GM10248 (cell line): ENCODE results near the gene HID1.

Source experiments
- CTCF ChIA-PET: fragments of 300-600 bp; sonication (Branson Sonifier 250); formaldehyde crosslinking; extraction: SDS; loops from one replicate; lab custom pipeline; 2021; ENCODE audit warnings: antibody characterized with exemption; lab: Yijun Ruan, JAX
- POLR2A ChIA-PET: fragments of 350-650 bp; sonication (Branson Sonifier 250); formaldehyde crosslinking; extraction: SDS; loops from one replicate; lab custom pipeline; 2020; ENCODE audit warnings: antibody characterized with exemption; lab: Yijun Ruan, JAX
- DNase-seq: peaks from one replicate; pipeline ENCODE4 v3.0.0; 2012; ENCODE audit errors: extremely low spot score
- TF ChIP-seq, protein P1 (sequence below): IDR thresholded peaks from 2 replicates; pipeline ENCODE4 v1.5.1; 2012; ENCODE audit warnings: mild to moderate bottlenecking, low read depth; ENCODE audit errors: extremely low read depth, missing control alignments, control extremely low read depth

Gene HID1

DNA sequence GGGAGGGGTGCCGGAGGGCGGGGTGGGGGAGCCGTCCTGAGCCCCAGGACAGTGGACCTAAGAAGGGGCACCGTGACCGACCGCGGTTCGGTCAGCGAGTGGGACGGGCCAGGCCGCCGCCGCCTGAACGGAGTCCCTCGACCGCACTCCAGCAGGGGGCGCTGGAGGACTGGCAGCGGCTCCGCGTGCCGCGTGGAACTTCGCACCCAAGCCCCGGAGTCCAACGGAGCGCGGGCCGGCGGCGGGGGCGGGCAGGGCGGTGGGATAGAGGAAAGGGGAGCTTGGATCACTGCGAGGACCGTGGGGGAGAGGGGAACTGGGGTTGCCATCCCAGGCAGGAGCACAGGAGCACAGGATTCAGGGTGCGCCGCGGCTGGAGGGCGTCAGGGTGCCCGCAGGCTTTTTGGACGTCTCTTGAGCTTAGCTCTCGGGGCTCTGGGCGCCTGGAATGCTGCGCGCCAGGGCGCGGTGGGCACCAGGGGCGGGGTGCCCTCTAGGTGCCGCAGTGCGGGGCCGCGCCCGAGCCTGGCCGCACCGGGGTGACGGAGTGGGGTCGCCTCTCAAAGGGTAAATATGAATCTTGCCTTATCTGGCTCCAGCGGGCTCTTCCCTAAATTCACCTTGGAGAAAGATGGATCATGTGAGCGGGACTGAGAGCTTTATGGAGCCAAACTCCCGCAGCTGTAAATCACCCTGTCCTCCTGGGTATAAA is 48.9 kb downstream of the HID1 start:
- TF ChIP-seq, protein P1, sequence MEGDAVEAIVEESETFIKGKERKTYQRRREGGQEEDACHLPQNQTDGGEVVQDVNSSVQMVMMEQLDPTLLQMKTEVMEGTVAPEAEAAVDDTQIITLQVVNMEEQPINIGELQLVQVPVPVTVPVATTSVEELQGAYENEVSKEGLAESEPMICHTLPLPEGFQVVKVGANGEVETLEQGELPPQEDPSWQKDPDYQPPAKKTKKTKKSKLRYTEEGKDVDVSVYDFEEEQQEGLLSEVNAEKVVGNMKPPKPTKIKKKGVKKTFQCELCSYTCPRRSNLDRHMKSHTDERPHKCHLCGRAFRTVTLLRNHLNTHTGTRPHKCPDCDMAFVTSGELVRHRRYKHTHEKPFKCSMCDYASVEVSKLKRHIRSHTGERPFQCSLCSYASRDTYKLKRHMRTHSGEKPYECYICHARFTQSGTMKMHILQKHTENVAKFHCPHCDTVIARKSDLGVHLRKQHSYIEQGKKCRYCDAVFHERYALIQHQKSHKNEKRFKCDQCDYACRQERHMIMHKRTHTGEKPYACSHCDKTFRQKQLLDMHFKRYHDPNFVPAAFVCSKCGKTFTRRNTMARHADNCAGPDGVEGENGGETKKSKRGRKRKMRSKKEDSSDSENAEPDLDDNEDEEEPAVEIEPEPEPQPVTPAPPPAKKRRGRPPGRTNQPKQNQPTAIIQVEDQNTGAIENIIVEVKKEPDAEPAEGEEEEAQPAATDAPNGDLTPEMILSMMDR = peak; percentile 89
- POLR2A ChIA-PET = no interaction called here
- DNase-seq = peak; percentile 87
- CTCF ChIA-PET = interaction anchor here (0.8 to 17.8 kb wide), 22 partner anchors 10 to 278 kb away, joined by 3 to 390 read pairs (median 3); no protein-coding TSS in a partner anchor

DNA sequence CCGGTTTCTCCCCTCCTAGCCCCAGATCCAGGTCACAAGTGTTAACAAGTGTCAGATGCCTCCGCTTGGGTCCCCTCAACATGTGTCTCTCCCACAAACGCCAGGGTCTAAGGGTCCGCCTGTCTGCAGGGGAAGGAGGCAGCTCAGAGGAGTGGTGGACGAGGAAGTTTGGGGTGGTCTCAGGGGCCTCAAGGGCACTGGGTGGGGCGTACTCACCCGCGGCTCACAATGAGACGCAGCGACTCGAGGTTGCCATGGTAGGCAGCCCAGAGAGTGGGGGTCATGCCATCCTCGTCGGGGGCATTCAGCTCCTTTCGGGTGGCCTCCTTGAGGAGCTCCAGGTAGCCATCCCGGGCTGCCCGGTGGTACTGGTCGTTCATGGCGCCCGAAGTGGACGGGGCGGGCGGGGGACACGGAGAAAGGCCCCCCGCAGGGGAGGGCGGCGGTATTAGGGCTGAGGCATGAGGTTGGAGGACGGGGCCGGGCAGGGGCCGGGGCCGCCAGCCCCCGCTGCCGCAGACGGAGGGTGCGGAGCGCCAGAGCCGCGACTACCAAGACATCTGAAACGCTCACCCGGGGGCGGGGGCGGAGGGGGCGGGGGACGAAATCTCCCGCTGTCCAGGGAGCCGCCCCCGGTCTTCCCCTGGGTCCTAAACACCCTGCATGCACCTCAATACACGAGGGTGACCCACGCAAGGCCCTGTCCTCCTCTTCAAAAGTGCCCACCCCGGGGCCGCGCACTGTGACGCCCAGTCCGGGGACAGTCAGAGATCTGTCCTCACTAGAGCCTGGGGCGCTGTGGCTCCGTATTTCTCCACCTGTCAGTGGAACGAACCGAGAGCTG is 49.6 kb downstream of the HID1 start, which contains the start of gene USH1G:
USH1G (minus strand) TSS at position 562 of the 844 bp plus-strand sequence; CDS start at position 380, 182 bp downstream.
- ChIA-PET CTCF (interaction anchor here (0.9 to 17.8 kb wide), 14 partner anchors 9 to 279 kb away, joined by 3 to 390 read pairs (median 4); no protein-coding TSS in a partner anchor), POLR2A (no interaction called here)
- TF ChIP-seq, protein P1 = no peak
- peak; percentile 60 for DNase-seq

DNA sequence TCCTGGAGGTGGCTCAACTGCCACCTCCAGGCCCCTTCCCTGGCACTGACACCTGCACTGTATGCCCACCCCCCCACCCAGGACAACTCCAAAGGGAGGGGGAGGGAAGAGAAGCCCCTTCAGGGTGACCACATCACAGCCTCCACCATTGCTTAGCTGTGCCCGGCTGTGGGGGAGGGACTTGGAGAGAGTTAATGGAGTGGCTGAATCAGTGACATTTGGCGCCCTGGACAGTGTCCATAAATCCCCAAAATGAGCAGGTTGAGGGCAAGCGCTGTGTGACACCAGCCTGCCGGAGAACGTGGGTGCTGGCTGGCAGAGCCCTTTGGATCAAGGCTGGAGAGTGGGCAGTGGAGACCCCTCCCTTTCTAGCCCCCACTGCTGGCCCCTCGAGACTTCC is 50.4 kb downstream of the HID1 start:
- TF ChIP-seq, protein P1 = no peak
- POLR2A ChIA-PET = no interaction called here

DNA sequence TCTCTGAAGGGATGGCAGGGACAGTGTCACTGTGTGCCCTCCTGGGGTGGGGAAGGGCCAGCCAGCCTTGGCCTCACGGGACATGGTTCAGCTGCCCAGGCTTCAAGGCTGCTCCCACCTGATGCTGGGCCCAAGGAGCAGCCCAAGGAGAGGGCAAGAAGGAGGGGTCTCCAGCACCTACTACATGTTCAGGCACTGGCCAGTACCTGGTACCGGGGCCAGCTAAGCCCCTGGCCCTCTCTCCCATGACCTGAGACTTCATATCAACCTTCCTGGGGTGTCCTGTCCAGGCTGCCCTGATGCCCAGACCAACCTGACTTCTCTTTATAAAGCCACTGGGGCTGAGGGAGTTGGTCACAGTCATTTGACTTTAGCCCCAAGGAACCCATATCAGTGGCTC is 50.8 kb downstream of the HID1 start:
- POLR2A ChIA-PET = no interaction called here
- TF ChIP-seq, protein P1 = no peak
- CTCF ChIA-PET = interaction anchor here (0.9 to 17.8 kb wide), 4 partner anchors 37 to 280 kb away, joined by 3 to 390 read pairs (median 5); partner anchors contain the start of gene MRPL58
- DNase-seq = no peak

More for the DNA sequence above, 50.4 kb downstream of the HID1 start:
- CTCF ChIA-PET = interaction anchor here (1.0 to 17.8 kb wide), 5 partner anchors 25 to 185 kb away, joined by 3 to 390 read pairs (median 4); no protein-coding TSS in a partner anchor
- no peak for DNase-seq

DNA sequence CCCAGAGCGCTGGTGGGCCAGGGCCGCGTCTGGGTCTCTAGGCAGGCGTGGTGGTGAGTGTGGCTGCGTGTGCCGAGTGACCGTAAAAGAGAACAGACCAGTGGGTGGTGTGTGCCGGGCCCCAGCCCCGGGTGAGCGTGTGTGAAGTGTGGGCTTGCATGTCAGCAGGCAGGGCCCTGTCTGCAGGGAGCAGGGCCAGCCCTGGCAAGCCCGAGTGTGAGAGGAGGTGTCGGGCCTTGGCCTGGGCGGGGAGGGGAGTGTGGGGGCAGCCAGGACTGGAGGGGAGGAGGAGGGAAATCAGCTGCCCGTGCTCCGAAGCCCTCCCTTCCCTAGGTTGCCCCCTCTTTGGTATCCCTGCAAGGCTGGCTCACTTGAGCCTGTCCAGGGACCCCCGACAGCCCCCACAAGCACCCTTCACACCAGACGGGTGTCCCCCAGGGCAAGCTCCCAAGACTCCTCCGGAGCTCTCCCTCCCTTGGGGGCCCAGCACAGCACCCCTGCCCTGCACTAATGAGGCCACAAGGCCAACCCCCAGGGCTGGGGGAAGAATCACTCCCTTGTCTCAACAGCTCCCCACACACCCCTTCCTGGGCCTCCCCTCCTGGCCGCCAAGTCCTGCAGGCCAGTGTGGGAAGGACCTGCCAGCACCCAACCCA is 51.4 kb downstream of the HID1 start:
- CTCF ChIA-PET = interaction anchor here (0.7 to 17.8 kb wide), 5 partner anchors 37 to 280 kb away, joined by 3 to 390 read pairs (median 3); partner anchors contain the start of gene MRPL58
- DNase-seq = no peak
- POLR2A ChIA-PET = no interaction called here
- TF ChIP-seq, protein P1 = no peak
